Liver (tissue), 3 donors: ENCODE results near the gene NLRP6.

Experiments
- ATF3 ChIP-seq: IDR thresholded peaks from 2 replicates; pipeline ENCODE4 v1.6.1; 2016; ENCODE audit warnings: antibody characterized with exemption
- CTCF ChIP-seq: fragments of 150-350 bp; IDR thresholded peaks from 2 replicates; pipeline ENCODE4 v1.5.1; 2017; ENCODE audit warnings: improper control_type of control experiment, low read depth, low read length; ENCODE audit not compliant: missing input control
- EGR1 ChIP-seq, 2 donors: IDR thresholded peaks; 2 replicates each; pipeline ENCODE4 v1.6.1; 2016 to 2018; ENCODE audit warnings: antibody characterized with exemption in 2 of 2, low read depth in 2 of 2
- FOXA1 ChIP-seq: IDR thresholded peaks from 2 replicates; pipeline ENCODE4 v1.6.1; 2016; ENCODE audit warnings: antibody characterized with exemption
- HNF4A ChIP-seq, 2 donors: conservative IDR thresholded peaks; 2 replicates each; pipeline ENCODE4 v1.6.1; 2016; ENCODE audit warnings: antibody characterized with exemption in 2 of 2, mild to moderate bottlenecking in 2 of 2
- HNF4G ChIP-seq: IDR thresholded peaks from 2 replicates; pipeline ENCODE4 v1.6.1; 2016; ENCODE audit warnings: antibody characterized with exemption
- MAX ChIP-seq: IDR thresholded peaks from 2 replicates; pipeline ENCODE4 v1.6.1; 2016; ENCODE audit warnings: antibody characterized with exemption
- RAD21 ChIP-seq, 2 donors: IDR thresholded peaks; 2 replicates each; pipeline ENCODE4 v1.6.1; 2016; ENCODE audit warnings: antibody characterized with exemption in 2 of 2, mild to moderate bottlenecking in 2 of 2
- REST ChIP-seq: IDR thresholded peaks from 2 replicates; pipeline ENCODE4 v1.6.1; 2016; ENCODE audit warnings: antibody characterized with exemption, mild to moderate bottlenecking
- RXRA ChIP-seq, 2 donors: IDR thresholded peaks; 2 replicates each; pipeline ENCODE4 v1.6.1; 2017 to 2018; ENCODE audit warnings: antibody characterized with exemption in 2 of 2, mild to moderate bottlenecking in 1 of 2
- SP1 ChIP-seq: IDR thresholded peaks from 2 replicates; pipeline ENCODE4 v1.6.1; 2018; ENCODE audit warnings: antibody characterized with exemption, mild to moderate bottlenecking
- TAF1 ChIP-seq: conservative IDR thresholded peaks from 2 replicates; pipeline ENCODE4 v1.6.1; 2016; ENCODE audit warnings: antibody characterized with exemption, mild to moderate bottlenecking
- YY1 ChIP-seq: IDR thresholded peaks from 2 replicates; pipeline ENCODE4 v1.6.1; 2016; ENCODE audit warnings: antibody characterized with exemption, mild to moderate bottlenecking
- ZBTB33 ChIP-seq: IDR thresholded peaks from 2 replicates; pipeline ENCODE4 v1.6.1; 2016; ENCODE audit warnings: antibody characterized with exemption
- donor health status: healthy.
- donor health status: healthy.

GRCh38 chr11:299951-300735 lies 21.9 kb downstream of the NLRP6 start:
- TF ChIP-seq CTCF = no peak
- TF ChIP-seq REST = no peak
- TF ChIP-seq RAD21 (IDR thresholded peaks at IDR 0.05) = no peak
- TF ChIP-seq HNF4G = no peak
- no peak for TF ChIP-seq ZBTB33
- no peak for TF ChIP-seq EGR1 (IDR thresholded peaks at IDR 0.05; ENCODE audit: low read depth in 2 of 2)
- TF ChIP-seq YY1 = no peak
- TF ChIP-seq MAX = no peak
- TF ChIP-seq FOXA1 = no peak
- TF ChIP-seq SP1 = no peak
- TF ChIP-seq HNF4A (conservative IDR thresholded peaks at IDR 0.05) = no peak
- no peak for TF ChIP-seq ATF3
- no peak for TF ChIP-seq TAF1
- no peak for TF ChIP-seq RXRA (IDR thresholded peaks at IDR 0.05)
